BE2C (cell line): ENCODE results near the gene SSR3.
"Not testable (repeated sequence)": the region's sequence is repeated elsewhere in the genome, so short reads cannot be mapped to it uniquely, and the experiment has no call there.

Source experiments
- DNase-seq: peaks from one replicate; pipeline ENCODE4 v3.0.0-alpha.2; 2020
- H3K27me3 ChIP-seq: fragments of 250-450 bp; sonication (Bioruptor Pico); 2 replicates; pipeline ENCODE4 v1.5.1; 2020; ENCODE audit warnings: mild to moderate bottlenecking
- H3K36me3 ChIP-seq: fragments of 250-450 bp; sonication (Bioruptor Pico); 2 replicates; pipeline ENCODE4 v1.5.1; 2020; ENCODE audit warnings: mild to moderate bottlenecking
- H3K4me1 ChIP-seq: fragments of 250-450 bp; sonication (Bioruptor Pico); 2 replicates; pipeline ENCODE4 v1.5.1; 2020
- H3K4me3 ChIP-seq: 2 replicates; pipeline ENCODE4 v1.5.1; 2011; ENCODE audit warnings: low read depth, low read length
- H3K9me3 ChIP-seq: fragments of 250-450 bp; sonication (Bioruptor Pico); 2 replicates; pipeline ENCODE4 v1.5.1; 2020
- TF ChIP-seq, protein P1 (sequence below): IDR thresholded peaks from 2 replicates; pipeline ENCODE4 v1.5.1; 2012; ENCODE audit warnings: mild to moderate bottlenecking, low read depth, low read length

SSR3 gene

DNA sequence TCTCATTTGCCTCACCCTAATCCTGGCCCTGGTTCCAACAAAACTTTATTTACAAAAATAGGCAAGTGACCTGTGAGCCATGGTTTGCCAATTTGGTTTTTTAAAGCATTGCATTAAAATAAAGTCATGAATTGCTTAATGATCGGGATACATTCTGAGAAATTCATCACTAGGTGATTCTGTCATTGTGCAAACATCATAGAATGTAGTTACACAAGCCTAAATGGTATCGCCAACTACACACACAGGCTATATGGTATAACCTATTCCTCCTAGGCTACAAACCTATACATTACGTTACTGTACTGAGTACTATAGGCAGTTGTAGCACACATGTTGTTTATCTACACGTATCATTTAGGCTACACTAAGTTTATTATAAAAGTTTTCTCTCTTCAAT lies 45.9 kb upstream of the SSR3 start:
- no peak for DNase-seq
- peaks cover 3% of the 10 kb centered on the region for H3K27me3 ChIP-seq
- H3K4me3 ChIP-seq: no peak overlapping the region
- H3K36me3 ChIP-seq: no peaks in the 10 kb centered on the region
- H3K4me1 ChIP-seq: no peaks in the 10 kb centered on the region
- TF ChIP-seq, protein P1, sequence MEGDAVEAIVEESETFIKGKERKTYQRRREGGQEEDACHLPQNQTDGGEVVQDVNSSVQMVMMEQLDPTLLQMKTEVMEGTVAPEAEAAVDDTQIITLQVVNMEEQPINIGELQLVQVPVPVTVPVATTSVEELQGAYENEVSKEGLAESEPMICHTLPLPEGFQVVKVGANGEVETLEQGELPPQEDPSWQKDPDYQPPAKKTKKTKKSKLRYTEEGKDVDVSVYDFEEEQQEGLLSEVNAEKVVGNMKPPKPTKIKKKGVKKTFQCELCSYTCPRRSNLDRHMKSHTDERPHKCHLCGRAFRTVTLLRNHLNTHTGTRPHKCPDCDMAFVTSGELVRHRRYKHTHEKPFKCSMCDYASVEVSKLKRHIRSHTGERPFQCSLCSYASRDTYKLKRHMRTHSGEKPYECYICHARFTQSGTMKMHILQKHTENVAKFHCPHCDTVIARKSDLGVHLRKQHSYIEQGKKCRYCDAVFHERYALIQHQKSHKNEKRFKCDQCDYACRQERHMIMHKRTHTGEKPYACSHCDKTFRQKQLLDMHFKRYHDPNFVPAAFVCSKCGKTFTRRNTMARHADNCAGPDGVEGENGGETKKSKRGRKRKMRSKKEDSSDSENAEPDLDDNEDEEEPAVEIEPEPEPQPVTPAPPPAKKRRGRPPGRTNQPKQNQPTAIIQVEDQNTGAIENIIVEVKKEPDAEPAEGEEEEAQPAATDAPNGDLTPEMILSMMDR: no peak
- H3K9me3 ChIP-seq: no peaks in the 10 kb centered on the region

DNA sequence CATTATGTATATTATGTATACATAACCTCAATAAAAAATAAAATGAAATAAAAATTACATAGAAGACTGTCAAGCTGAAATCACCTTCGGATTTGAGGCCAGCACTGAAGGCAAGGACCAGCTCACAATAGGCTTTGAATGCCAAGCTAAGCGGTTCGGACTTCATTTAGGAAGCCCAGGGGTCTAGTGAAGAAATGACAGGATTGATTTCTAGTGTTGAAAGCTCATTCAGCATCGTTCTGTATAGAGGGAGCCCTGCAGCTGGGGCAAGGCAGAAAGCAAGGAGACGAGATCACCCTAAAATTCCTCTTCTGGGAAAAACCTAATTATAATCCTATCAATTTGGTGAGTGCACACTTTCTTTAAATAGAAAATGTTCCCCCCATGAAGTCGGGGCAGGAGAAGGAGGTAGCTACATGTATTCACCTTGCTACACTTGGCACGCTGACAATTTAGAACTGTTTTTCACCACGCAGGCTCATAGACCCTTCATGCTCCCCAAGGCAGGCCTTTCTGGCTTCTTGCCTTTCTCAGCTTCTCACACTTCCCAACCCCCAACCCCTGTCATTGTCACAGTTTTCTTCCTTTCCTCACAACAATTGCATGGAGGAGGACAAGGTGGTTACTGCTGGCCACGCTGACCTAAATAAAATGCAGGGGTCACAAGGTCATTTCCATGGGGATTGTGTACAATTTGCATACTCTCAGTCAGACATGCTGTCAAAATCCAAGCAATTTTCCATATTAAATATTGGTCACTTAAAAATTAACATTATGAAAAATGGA lies 44.4 kb upstream of the SSR3 start:
- Histone ChIP-seq H3K36me3 (no peaks in the 10 kb centered on the region), H3K9me3 (no peaks in the 10 kb centered on the region), H3K27me3 (no peaks in the 10 kb centered on the region), H3K4me1 (no peaks in the 10 kb centered on the region), H3K4me3 (no peak overlapping the region)
- TF ChIP-seq, protein P1: no peak
- no peak for DNase-seq

DNA sequence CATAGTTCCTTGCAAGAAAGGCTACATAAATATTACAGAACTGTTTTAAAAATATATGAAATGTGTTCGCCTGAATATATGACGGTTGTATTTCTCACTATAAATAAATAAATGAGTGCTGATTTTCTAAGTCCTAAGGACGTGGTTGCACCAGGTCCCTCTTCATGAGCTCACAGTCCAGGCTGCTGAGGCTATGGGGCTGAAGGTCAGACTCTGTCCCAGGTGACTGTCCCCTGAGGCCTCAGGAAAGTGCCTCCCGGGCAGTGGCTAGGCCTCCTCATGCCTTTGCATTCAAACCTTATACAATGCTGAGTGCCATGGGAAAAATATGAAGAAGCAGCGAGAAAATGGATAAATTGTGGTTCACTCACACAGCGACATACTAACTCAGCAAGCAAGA lies 43.5 kb upstream of the SSR3 start:
- no peak for DNase-seq
- Histone ChIP-seq H3K4me3 (no peak overlapping the region), H3K36me3 (no peaks in the 10 kb centered on the region)

DNA sequence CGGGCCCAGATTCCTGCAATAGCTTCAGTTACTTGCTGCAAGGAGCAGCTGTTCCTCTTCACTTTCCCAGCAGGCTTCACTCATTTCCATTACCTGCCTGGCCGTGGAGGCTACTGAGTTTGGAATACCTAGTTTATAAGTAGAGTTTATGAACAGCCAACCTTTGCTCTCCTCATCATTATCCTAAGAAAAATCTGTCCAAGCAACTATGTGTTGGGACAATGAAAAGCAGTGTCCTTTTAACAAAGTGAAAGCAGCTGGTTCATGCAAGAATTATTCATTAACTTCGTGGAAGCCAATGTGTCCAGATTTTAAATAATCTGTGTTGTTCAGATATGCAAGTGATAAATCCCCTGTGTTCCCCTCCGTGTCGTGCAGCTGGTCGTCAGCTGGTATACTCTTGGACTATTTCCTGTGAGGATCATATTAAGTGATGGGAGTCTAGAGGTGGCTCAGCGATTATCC lies 39.3 kb upstream of the SSR3 start:
- DNase-seq: no peak
- TF ChIP-seq, protein P1: no peak
- Histone ChIP-seq H3K36me3 (no peaks in the 10 kb centered on the region), H3K9me3 (no peaks in the 10 kb centered on the region), H3K27me3 (no peaks in the 10 kb centered on the region), H3K4me1 (no peaks in the 10 kb centered on the region), H3K4me3 (no peak overlapping the region)

More for the DNA sequence above, 43.5 kb upstream of the SSR3 start:
- Histone ChIP-seq H3K4me1 (no peaks in the 10 kb centered on the region), H3K9me3 (no peaks in the 10 kb centered on the region), H3K27me3 (no peaks in the 10 kb centered on the region)
- TF ChIP-seq, protein P1: no peak

DNA sequence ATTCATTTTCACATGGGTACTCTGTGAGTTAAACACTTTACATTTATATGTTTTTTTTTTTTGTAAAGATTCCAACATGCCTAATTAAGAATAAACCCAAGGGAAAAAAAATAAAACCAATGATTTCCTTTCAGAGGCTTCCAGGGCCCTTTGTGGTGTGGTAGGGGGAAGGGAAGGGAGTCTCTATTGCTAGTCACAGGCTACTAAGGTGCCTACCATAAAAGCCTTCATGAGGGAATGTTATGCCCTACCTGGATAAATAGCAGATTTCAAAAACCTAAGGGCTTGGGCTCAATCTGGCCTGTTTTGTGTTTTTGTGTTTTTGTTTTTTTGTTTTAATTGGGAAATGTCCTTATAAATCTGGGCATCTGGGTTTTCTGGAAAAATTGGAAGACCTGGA lies 38.9 kb upstream of the SSR3 start:
- H3K27me3 ChIP-seq: no peaks in the 10 kb centered on the region
- TF ChIP-seq, protein P1: no peak
- no peak overlapping the region for H3K4me3 ChIP-seq
- H3K36me3 ChIP-seq: no peaks in the 10 kb centered on the region
- H3K9me3 ChIP-seq: no peaks in the 10 kb centered on the region
- DNase-seq: no peak
- H3K4me1 ChIP-seq: no peaks in the 10 kb centered on the region

DNA sequence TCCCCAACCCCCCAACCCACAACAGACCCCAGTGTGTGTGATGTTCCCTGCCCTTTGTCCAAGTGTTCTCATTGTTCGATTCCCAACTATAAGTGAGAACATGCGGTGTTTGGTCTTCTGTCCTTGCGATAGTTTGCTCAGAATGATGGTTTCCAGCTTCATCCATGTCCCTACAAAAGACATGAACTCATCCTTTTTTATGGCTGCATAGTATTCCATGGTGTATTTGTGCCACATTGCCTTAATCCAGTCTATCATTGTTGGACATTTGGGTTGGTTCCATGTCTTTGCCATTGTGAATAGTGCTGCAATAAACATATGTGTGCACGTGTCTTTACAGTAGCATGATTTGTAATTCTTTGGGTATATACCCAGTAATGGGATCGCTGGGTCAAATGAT lies 34.9 kb upstream of the SSR3 start:
- not testable (repeated sequence) for DNase-seq, H3K4me3 ChIP-seq, H3K36me3 ChIP-seq, H3K4me1 ChIP-seq, H3K9me3 ChIP-seq, H3K27me3 ChIP-seq
